ENCODE data around the gene CAD. TPM values are rescaled to one million over a fixed set of nuclear protein-coding genes. Genes with fewer than 3 reads are reported as not detected.

The CAD gene
- total and polyA plus RNA-seq, 4 donors: 6.3 to 23.2 (median 13.5) TPM

DNA sequence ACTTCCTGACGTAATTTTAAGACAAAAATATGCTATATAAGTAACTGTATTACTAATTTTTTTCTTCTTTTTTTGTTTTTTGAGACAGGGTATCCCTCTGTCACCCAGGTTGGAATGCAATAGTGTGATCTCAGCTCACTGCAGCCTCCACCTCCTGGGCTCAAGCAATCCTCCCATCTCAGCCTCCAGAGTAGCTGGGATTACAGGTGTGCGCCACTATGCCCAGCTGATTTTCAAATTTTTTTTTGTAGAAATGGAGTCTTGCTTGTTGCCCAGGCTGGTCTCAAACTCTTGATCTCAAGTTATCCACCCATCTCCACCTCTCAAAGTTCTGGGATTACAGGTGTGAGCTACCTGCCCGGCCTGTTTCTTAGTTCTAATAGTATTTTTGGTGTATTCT lies 38.7 kb upstream of the CAD start:
- peak overlapping the region; percentile 92 to 97 for H3K27ac ChIP-seq (ENCODE audit: low read depth in 1 of 2, low read length in 2 of 2)
- no peaks in the 10 kb centered on the region for H3K27me3 ChIP-seq (ENCODE audit: control insufficient read depth in 4 of 4, insufficient read depth in 4 of 4, low read length in 3 of 4)
- H3K4me3 ChIP-seq (ENCODE audit: low read depth in 1 of 3, low read length in 3 of 3): no peak overlapping the region
- TF ChIP-seq, protein P1, sequence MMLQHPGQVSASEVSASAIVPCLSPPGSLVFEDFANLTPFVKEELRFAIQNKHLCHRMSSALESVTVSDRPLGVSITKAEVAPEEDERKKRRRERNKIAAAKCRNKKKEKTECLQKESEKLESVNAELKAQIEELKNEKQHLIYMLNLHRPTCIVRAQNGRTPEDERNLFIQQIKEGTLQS (IDR thresholded peaks at IDR 0.05): no peak
- H3K9me3 ChIP-seq (ENCODE audit: control insufficient read depth in 4 of 4, low read length in 3 of 4): no peaks in the 10 kb centered on the region
- DNase-seq (ENCODE audit: low spot score): no peak
- WGBS: 93% methylated on average over 3 of the region's 3 CpGs
- no peak overlapping the region for H3K9ac ChIP-seq (ENCODE audit: low read depth in 1 of 2, low read length in 2 of 2)
- peaks cover 10 to 23% (median 17%) of the 10 kb centered on the region in 4 donors for H3K4me1 ChIP-seq (ENCODE audit: control insufficient read depth in 4 of 4, insufficient read depth in 4 of 4, low read length in 3 of 4)
- no peaks in the 10 kb centered on the region for H3K36me3 ChIP-seq (ENCODE audit: control insufficient read depth in 4 of 4, insufficient read depth in 3 of 4, low read depth in 1 of 4, low read length in 3 of 4)

DNA sequence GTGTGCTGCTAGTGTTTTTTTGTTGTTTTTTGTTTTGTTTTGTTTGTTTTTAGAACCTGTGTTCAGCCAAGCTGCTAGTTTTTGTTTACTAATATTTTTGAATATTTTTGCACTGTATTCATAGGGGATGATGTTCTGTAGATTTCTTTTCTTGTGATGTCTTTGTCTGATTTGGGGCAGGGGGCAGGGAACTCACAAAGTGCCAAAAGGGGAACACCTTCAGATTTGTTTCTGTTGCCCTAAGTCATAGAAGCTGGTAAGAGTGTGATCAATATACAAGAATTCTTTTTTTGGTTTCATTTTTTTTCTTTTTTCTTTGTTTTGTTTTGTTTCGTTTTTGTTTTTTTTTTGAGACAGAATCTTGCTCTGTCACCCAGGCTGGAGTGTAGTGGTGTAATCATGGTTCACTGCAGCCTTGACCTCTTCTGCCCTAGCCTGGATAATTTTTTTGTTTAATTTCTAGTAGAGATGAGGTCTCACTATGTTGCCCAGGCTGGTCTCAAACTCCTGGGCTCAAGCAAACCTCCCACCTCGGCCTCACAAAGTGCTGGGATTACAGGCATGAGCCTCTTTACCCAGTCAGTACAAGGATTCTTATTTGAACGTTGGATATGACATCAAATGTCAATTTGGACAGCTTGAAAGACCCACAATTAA lies 37.7 kb upstream of the CAD start:
- Histone ChIP-seq H3K27me3 (ENCODE audit: control insufficient read depth in 4 of 4, insufficient read depth in 4 of 4, low read length in 3 of 4) (no peaks in the 10 kb centered on the region), H3K4me3 (ENCODE audit: low read depth in 1 of 3, low read length in 3 of 3) (no peak overlapping the region), H3K27ac (ENCODE audit: low read depth in 1 of 2, low read length in 2 of 2) (peak overlapping the region; percentile 92 to 97), H3K9ac (ENCODE audit: low read depth in 1 of 2, low read length in 2 of 2) (peak overlapping the region; percentile 31 to 45), H3K4me1 (ENCODE audit: control insufficient read depth in 4 of 4, insufficient read depth in 4 of 4, low read length in 3 of 4) (peaks cover 12 to 32% (median 17%) of the 10 kb centered on the region in 4 donors), H3K36me3 (ENCODE audit: control insufficient read depth in 4 of 4, insufficient read depth in 3 of 4, low read depth in 1 of 4, low read length in 3 of 4) (no peaks in the 10 kb centered on the region), H3K9me3 (ENCODE audit: control insufficient read depth in 4 of 4, low read length in 3 of 4) (no peaks in the 10 kb centered on the region)
- 30% methylated on average over 3 of the region's 3 CpGs for WGBS
- TF ChIP-seq, protein P2, sequence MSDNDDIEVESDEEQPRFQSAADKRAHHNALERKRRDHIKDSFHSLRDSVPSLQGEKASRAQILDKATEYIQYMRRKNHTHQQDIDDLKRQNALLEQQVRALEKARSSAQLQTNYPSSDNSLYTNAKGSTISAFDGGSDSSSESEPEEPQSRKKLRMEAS (IDR thresholded peaks at IDR 0.05): no peak
- TF ChIP-seq GABPA (IDR thresholded peaks at IDR 0.05 in 1 of 2, conservative IDR thresholded peaks at IDR 0.05 in 1 of 2) (no peak), EGR1 (IDR thresholded peaks at IDR 0.05; ENCODE audit: low read depth in 2 of 2) (no peak), HNF4A (conservative IDR thresholded peaks at IDR 0.05) (peak; percentile 31 to 49), RXRA (IDR thresholded peaks at IDR 0.05) (peak; percentile 72 to 75), SP1 (IDR thresholded peaks at IDR 0.05) (peak; percentile 43), NR2F2 (IDR thresholded peaks at IDR 0.05) (peak; percentile 43), FOXA1 (IDR thresholded peaks at IDR 0.05) (no peak)
- TF ChIP-seq, protein P3, sequence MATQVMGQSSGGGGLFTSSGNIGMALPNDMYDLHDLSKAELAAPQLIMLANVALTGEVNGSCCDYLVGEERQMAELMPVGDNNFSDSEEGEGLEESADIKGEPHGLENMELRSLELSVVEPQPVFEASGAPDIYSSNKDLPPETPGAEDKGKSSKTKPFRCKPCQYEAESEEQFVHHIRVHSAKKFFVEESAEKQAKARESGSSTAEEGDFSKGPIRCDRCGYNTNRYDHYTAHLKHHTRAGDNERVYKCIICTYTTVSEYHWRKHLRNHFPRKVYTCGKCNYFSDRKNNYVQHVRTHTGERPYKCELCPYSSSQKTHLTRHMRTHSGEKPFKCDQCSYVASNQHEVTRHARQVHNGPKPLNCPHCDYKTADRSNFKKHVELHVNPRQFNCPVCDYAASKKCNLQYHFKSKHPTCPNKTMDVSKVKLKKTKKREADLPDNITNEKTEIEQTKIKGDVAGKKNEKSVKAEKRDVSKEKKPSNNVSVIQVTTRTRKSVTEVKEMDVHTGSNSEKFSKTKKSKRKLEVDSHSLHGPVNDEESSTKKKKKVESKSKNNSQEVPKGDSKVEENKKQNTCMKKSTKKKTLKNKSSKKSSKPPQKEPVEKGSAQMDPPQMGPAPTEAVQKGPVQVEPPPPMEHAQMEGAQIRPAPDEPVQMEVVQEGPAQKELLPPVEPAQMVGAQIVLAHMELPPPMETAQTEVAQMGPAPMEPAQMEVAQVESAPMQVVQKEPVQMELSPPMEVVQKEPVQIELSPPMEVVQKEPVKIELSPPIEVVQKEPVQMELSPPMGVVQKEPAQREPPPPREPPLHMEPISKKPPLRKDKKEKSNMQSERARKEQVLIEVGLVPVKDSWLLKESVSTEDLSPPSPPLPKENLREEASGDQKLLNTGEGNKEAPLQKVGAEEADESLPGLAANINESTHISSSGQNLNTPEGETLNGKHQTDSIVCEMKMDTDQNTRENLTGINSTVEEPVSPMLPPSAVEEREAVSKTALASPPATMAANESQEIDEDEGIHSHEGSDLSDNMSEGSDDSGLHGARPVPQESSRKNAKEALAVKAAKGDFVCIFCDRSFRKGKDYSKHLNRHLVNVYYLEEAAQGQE (IDR thresholded peaks at IDR 0.05): no peak
- TF ChIP-seq, protein P1 (IDR thresholded peaks at IDR 0.05): no peak
- no peak for DNase-seq (ENCODE audit: low spot score)

DNA sequence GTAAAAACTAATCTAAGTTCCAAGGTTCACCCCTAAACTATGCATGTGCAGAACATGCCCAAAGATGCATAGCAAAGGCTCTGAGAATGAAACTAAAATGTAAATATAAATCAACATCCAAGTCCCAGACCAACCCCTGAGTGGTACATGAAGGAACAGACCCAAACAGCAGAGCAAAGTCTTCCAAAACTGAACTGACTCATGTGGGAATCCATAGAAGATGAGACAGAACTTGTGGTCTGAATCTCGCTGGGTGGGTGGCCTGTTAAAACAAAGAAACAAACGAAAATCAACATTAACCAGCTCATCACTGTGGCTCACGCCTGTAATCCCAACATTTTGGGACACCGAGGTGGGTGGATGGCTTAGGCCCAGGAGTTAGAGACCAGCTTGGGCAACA lies 34.8 kb upstream of the CAD start:
- no peak for DNase-seq (ENCODE audit: low spot score)
- Histone ChIP-seq H3K4me3 (ENCODE audit: low read depth in 1 of 3, low read length in 3 of 3) (no peak overlapping the region), H3K4me1 (ENCODE audit: control insufficient read depth in 4 of 4, insufficient read depth in 4 of 4, low read length in 3 of 4) (peaks cover 16 to 45% (median 26%) of the 10 kb centered on the region in 4 donors), H3K27ac (ENCODE audit: low read depth in 1 of 2, low read length in 2 of 2) (peak overlapping the region in 1 of 2 donors; percentile 28), H3K9ac (ENCODE audit: low read depth in 1 of 2, low read length in 2 of 2) (no peak overlapping the region), H3K27me3 (ENCODE audit: control insufficient read depth in 4 of 4, insufficient read depth in 4 of 4, low read length in 3 of 4) (no peaks in the 10 kb centered on the region), H3K9me3 (ENCODE audit: control insufficient read depth in 4 of 4, low read length in 3 of 4) (no peaks in the 10 kb centered on the region), H3K36me3 (ENCODE audit: control insufficient read depth in 4 of 4, insufficient read depth in 3 of 4, low read depth in 1 of 4, low read length in 3 of 4) (no peaks in the 10 kb centered on the region)
- TF ChIP-seq TAF1 (conservative IDR thresholded peaks at IDR 0.05): no peak
- 89% methylated on average over 4 of the region's 4 CpGs for WGBS

Data from liver (tissue), 9 donors.